ENCODE data around the gene CTNND2.
"Not testable (repeated sequence)": the region's sequence is repeated elsewhere in the genome, so short reads cannot be mapped to it uniquely, and the experiment has no call there.

Gene CTNND2

GRCh38 chr5:11324521-11325289 is 579.5 kb downstream of the CTNND2 start:
- no peak for DNase-seq (ENCODE audit: low read depth)
- no peak for TF ChIP-seq CTCF (IDR thresholded peaks at IDR 0.05; ENCODE audit: low read length, missing control alignments)
- no peak overlapping the region for H3K4me3 ChIP-seq (replicated peaks; ENCODE audit: low read depth, low read length)

- H3K4me3 ChIP-seq (replicated peaks; ENCODE audit: low read depth, low read length) = no peak overlapping the region
- TF ChIP-seq CTCF (IDR thresholded peaks at IDR 0.05; ENCODE audit: low read length, missing control alignments) = no peak
- DNase-seq (ENCODE audit: low read depth) = no peak
These were observed 580.5 kb downstream of the CTNND2 start for GRCh38 chr5:11323761-11324160.

- DNase-seq (ENCODE audit: low read depth) = no peak
- TF ChIP-seq CTCF (IDR thresholded peaks at IDR 0.05; ENCODE audit: low read length, missing control alignments) = no peak
- no peak overlapping the region for H3K4me3 ChIP-seq (replicated peaks; ENCODE audit: low read depth, low read length)
These were observed 582.1 kb downstream of the CTNND2 start for GRCh38 chr5:11322133-11322532.

- H3K4me3 ChIP-seq (replicated peaks; ENCODE audit: low read depth, low read length) = no peak overlapping the region
- no peak for DNase-seq (ENCODE audit: low read depth)
These were observed 584.2 kb downstream of the CTNND2 start for GRCh38 chr5:11319836-11320580.

GRCh38 chr5:11313694-11314093 is 590.6 kb downstream of the CTNND2 start:
- DNase-seq (ENCODE audit: low read depth); H3K4me3 ChIP-seq (replicated peaks; ENCODE audit: low read depth, low read length): not testable (repeated sequence)

More at GRCh38 chr5:11319836-11320580, 584.2 kb downstream of the CTNND2 start:
- no peak for TF ChIP-seq CTCF (IDR thresholded peaks at IDR 0.05; ENCODE audit: low read length, missing control alignments)

GRCh38 chr5:11311731-11312130 is 592.5 kb downstream of the CTNND2 start:
- no peak for TF ChIP-seq CTCF (IDR thresholded peaks at IDR 0.05; ENCODE audit: low read length, missing control alignments)
- no peak for DNase-seq (ENCODE audit: low read depth)

GRCh38 chr5:11311272-11311671 is 593.0 kb downstream of the CTNND2 start:
- no peak for DNase-seq (ENCODE audit: low read depth)
- H3K4me3 ChIP-seq (replicated peaks; ENCODE audit: low read depth, low read length) = no peak overlapping the region
- TF ChIP-seq CTCF (IDR thresholded peaks at IDR 0.05; ENCODE audit: low read length, missing control alignments) = no peak

More at GRCh38 chr5:11311731-11312130, 592.5 kb downstream of the CTNND2 start:
- H3K4me3 ChIP-seq (replicated peaks; ENCODE audit: low read depth, low read length) = no peak overlapping the region
